Measurements from ENCODE around the gene OTUD4.
"Not testable (repeated sequence)": the region's sequence is repeated elsewhere in the genome, so short reads cannot be mapped to it uniquely, and the experiment has no call there.

The OTUD4 gene

GRCh38 chr4:145179861-145180297 lies 510 bp downstream of the OTUD4 start:
- not testable (repeated sequence) for DNase-seq (ENCODE audit: low read depth)

GRCh38 chr4:145179281-145179860 lies 1.0 kb downstream of the OTUD4 start:
- DNase-seq (ENCODE audit: low read depth), result no peak

- no peak for DNase-seq (ENCODE audit: low read depth)
Observed at GRCh38 chr4:145178740-145179280, 1.6 kb downstream of the OTUD4 start.

GRCh38 chr4:145177906-145178538 lies 2.4 kb downstream of the OTUD4 start:
- DNase-seq (ENCODE audit: low read depth), result no peak

GRCh38 chr4:145177511-145177905 lies 2.9 kb downstream of the OTUD4 start:
- DNase-seq (ENCODE audit: low read depth), result no peak

- no peak for DNase-seq (ENCODE audit: low read depth)
Observed at GRCh38 chr4:145176641-145177432, 3.6 kb downstream of the OTUD4 start.

GRCh38 chr4:145171911-145172310 lies 8.5 kb downstream of the OTUD4 start:
- DNase-seq (ENCODE audit: low read depth), result no peak

- DNase-seq (ENCODE audit: low read depth), result no peak
Observed at GRCh38 chr4:145170223-145170622, 10.2 kb downstream of the OTUD4 start.

- DNase-seq (ENCODE audit: low read depth), result no peak
Observed at GRCh38 chr4:145168581-145169187, 11.7 kb downstream of the OTUD4 start.

- DNase-seq (ENCODE audit: low read depth), result no peak
Observed at GRCh38 chr4:145167887-145168286, 12.5 kb downstream of the OTUD4 start.

GRCh38 chr4:145161549-145161948 lies 18.8 kb downstream of the OTUD4 start:
- no peak for DNase-seq (ENCODE audit: low read depth)

- DNase-seq (ENCODE audit: low read depth), result no peak
Observed at GRCh38 chr4:145156986-145157385, 23.4 kb downstream of the OTUD4 start.

GRCh38 chr4:145155268-145155870 lies 25.0 kb downstream of the OTUD4 start:
- DNase-seq (ENCODE audit: low read depth), result no peak

GRCh38 chr4:145154573-145154972 lies 25.8 kb downstream of the OTUD4 start:
- DNase-seq (ENCODE audit: low read depth), result no peak

- no peak for DNase-seq (ENCODE audit: low read depth)
Observed at GRCh38 chr4:145153904-145154298, 26.5 kb downstream of the OTUD4 start.

GRCh38 chr4:145153181-145153903 lies 27.0 kb downstream of the OTUD4 start:
- DNase-seq (ENCODE audit: low read depth), result no peak

- DNase-seq (ENCODE audit: low read depth), result no peak
Observed at GRCh38 chr4:145148980-145149379, 31.4 kb downstream of the OTUD4 start.

- not testable (repeated sequence) for DNase-seq (ENCODE audit: low read depth)
Observed at GRCh38 chr4:145136219-145136618, 44.2 kb downstream of the OTUD4 start.

GRCh38 chr4:145132511-145133098 lies 47.8 kb downstream of the OTUD4 start:
- DNase-seq (ENCODE audit: low read depth), result no peak

GRCh38 chr4:145131848-145132247 lies 48.5 kb downstream of the OTUD4 start:
- DNase-seq (ENCODE audit: low read depth), result no peak
